H1 (cell line): ENCODE data around the gene NEGR1. TPM values are rescaled to one million over a fixed set of nuclear protein-coding genes. Genes with fewer than 3 reads are reported as not detected.

ENCODE experiments used
- BACH1 ChIP-seq: IDR thresholded peaks from 2 replicates; pipeline ENCODE4 v1.6.1; 2012; ENCODE audit warnings: low read length, improper control_type of control experiment
- BRCA1 ChIP-seq: IDR thresholded peaks from 2 replicates; pipeline ENCODE4 v1.6.1; 2012; ENCODE audit warnings: low read depth, low read length, improper control_type of control experiment
- CHD2 ChIP-seq: IDR thresholded peaks from 2 replicates; pipeline ENCODE4 v1.6.1; 2012; ENCODE audit warnings: low read length, improper control_type of control experiment
- EGR1 ChIP-seq: IDR thresholded peaks from 2 replicates; pipeline ENCODE4 v1.6.1; 2011; ENCODE audit warnings: low read depth, low read length, borderline replicate concordance
- EP300 ChIP-seq, 2 experiments: IDR thresholded peaks; 1 replicate in 1 of 2; 2 replicates in 1 of 2; pipeline ENCODE4 v1.6.1; 2011 to 2012; ENCODE audit warnings: low read depth in 2 of 2, low read length in 2 of 2, mild to moderate bottlenecking in 2 of 2, borderline replicate concordance in 1 of 2, inconsistent platforms in 1 of 2, moderate library complexity in 1 of 2
- KDM4A ChIP-seq: IDR thresholded peaks from one replicate; pipeline ENCODE4 v1.7.1; 2012; ENCODE audit warnings: low read depth, mild to moderate bottlenecking, moderate library complexity, low read length, inconsistent platforms; ENCODE audit not compliant: severe bottlenecking
- RBBP5 ChIP-seq: IDR thresholded peaks from 2 replicates; pipeline ENCODE4 v1.7.1; 2012; ENCODE audit warnings: low read depth, mild to moderate bottlenecking, inconsistent platforms, low read length, moderate library complexity, borderline replicate concordance
- RNF2 ChIP-seq: fragments of 200-900, 300-1000 bp; sonication (generic); IDR thresholded peaks from 2 replicates; pipeline ENCODE4 v1.7.1; 2016; ENCODE audit warnings: borderline replicate concordance, low read depth, mild to moderate bottlenecking, antibody characterized with exemption, low read length; ENCODE audit not compliant: poor library complexity, severe bottlenecking; ENCODE audit errors: missing control alignments
- SIRT6 ChIP-seq: IDR thresholded peaks from one replicate; pipeline ENCODE4 v1.7.1; 2012; ENCODE audit warnings: low read length, inconsistent platforms
- SIX5 ChIP-seq: IDR thresholded peaks from 2 replicates; pipeline ENCODE4 v1.6.1; 2011; ENCODE audit warnings: mild to moderate bottlenecking, low read depth, low read length
- TAF7 ChIP-seq: optimal IDR thresholded peaks from 2 replicates; pipeline ENCODE3; 2011; ENCODE audit warnings: low read depth, mild to moderate bottlenecking, inconsistent platforms, low read length, moderate library complexity, borderline replicate concordance
- polyA plus RNA-seq, 7 experiments: library from polyadenylated mRNA; depleted of rRNA in 3 of 7; stranded (reverse) in 5 of 7; unstranded in 2 of 7; fragments of >200 nt in 5 of 7; fragments of 200-250 nt in 2 of 7; gene quantifications; 1 replicate in 5 of 7; 2 replicates in 1 of 7; 4 replicates in 1 of 7; pipeline versions ENCODE4 v1.2.1 to v1.2.3, GENCODE V29; 2011 to 2013; ENCODE audit warnings: missing spikeins in 2 of 7, mixed read lengths in 2 of 7
- total RNA-seq: library from RNA; stranded (reverse); fragmentation: NEBNext Ultra II Directional; extraction: Animal tissue kit (Norgen Biotek cat#: 25700); gene quantifications from 2 replicates; pipeline ENCODE4 v1.2.1, GENCODE V29; 2021
- TF ChIP-seq, protein P1 (sequence below): fragments of 300-600 bp; sonication (generic); IDR thresholded peaks from 2 replicates; pipeline ENCODE4 v1.7.1; 2012; ENCODE audit warnings: low read length, moderate library complexity, mild to moderate bottlenecking, inconsistent platforms; ENCODE audit not compliant: insufficient replicate concordance

The NEGR1 gene
- total and polyA plus RNA-seq, 2 of the 8 experiments (the other 6 are each of a cell fraction or from before 2014, with no cell fraction given), result 0.71 to 1.3 TPM

DNA sequence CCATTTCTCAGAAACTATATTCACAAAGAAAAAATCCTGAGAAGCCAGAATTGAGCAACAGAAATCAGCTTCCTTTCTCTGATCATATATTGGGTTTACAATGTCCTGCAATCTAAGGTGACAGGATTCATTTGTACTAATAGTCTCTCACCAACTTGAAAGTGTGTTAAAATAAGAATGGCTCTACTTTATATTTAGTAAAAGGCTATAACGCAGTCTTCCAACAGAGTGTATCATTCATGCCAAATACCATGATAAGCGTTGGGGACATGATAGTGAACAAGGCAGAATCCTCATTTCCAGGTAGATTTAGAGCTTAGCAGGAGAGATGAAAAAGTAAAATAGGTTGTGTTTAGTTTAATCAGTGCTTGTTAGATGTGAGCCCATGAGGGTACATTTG lies 682.3 kb downstream of the NEGR1 start (continued):
- TF ChIP-seq, protein P1, sequence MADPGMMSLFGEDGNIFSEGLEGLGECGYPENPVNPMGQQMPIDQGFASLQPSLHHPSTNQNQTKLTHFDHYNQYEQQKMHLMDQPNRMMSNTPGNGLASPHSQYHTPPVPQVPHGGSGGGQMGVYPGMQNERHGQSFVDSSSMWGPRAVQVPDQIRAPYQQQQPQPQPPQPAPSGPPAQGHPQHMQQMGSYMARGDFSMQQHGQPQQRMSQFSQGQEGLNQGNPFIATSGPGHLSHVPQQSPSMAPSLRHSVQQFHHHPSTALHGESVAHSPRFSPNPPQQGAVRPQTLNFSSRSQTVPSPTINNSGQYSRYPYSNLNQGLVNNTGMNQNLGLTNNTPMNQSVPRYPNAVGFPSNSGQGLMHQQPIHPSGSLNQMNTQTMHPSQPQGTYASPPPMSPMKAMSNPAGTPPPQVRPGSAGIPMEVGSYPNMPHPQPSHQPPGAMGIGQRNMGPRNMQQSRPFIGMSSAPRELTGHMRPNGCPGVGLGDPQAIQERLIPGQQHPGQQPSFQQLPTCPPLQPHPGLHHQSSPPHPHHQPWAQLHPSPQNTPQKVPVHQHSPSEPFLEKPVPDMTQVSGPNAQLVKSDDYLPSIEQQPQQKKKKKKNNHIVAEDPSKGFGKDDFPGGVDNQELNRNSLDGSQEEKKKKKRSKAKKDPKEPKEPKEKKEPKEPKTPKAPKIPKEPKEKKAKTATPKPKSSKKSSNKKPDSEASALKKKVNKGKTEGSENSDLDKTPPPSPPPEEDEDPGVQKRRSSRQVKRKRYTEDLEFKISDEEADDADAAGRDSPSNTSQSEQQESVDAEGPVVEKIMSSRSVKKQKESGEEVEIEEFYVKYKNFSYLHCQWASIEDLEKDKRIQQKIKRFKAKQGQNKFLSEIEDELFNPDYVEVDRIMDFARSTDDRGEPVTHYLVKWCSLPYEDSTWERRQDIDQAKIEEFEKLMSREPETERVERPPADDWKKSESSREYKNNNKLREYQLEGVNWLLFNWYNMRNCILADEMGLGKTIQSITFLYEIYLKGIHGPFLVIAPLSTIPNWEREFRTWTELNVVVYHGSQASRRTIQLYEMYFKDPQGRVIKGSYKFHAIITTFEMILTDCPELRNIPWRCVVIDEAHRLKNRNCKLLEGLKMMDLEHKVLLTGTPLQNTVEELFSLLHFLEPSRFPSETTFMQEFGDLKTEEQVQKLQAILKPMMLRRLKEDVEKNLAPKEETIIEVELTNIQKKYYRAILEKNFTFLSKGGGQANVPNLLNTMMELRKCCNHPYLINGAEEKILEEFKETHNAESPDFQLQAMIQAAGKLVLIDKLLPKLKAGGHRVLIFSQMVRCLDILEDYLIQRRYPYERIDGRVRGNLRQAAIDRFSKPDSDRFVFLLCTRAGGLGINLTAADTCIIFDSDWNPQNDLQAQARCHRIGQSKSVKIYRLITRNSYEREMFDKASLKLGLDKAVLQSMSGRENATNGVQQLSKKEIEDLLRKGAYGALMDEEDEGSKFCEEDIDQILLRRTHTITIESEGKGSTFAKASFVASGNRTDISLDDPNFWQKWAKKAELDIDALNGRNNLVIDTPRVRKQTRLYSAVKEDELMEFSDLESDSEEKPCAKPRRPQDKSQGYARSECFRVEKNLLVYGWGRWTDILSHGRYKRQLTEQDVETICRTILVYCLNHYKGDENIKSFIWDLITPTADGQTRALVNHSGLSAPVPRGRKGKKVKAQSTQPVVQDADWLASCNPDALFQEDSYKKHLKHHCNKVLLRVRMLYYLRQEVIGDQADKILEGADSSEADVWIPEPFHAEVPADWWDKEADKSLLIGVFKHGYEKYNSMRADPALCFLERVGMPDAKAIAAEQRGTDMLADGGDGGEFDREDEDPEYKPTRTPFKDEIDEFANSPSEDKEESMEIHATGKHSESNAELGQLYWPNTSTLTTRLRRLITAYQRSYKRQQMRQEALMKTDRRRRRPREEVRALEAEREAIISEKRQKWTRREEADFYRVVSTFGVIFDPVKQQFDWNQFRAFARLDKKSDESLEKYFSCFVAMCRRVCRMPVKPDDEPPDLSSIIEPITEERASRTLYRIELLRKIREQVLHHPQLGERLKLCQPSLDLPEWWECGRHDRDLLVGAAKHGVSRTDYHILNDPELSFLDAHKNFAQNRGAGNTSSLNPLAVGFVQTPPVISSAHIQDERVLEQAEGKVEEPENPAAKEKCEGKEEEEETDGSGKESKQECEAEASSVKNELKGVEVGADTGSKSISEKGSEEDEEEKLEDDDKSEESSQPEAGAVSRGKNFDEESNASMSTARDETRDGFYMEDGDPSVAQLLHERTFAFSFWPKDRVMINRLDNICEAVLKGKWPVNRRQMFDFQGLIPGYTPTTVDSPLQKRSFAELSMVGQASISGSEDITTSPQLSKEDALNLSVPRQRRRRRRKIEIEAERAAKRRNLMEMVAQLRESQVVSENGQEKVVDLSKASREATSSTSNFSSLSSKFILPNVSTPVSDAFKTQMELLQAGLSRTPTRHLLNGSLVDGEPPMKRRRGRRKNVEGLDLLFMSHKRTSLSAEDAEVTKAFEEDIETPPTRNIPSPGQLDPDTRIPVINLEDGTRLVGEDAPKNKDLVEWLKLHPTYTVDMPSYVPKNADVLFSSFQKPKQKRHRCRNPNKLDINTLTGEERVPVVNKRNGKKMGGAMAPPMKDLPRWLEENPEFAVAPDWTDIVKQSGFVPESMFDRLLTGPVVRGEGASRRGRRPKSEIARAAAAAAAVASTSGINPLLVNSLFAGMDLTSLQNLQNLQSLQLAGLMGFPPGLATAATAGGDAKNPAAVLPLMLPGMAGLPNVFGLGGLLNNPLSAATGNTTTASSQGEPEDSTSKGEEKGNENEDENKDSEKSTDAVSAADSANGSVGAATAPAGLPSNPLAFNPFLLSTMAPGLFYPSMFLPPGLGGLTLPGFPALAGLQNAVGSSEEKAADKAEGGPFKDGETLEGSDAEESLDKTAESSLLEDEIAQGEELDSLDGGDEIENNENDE, result no peak
- TF ChIP-seq EP300 (IDR thresholded peaks at IDR 0.05; ENCODE audit: borderline replicate concordance in 1 of 2, low read depth in 2 of 2, low read length in 2 of 2) (no peak), TAF7 (no peak), RNF2 (no peak), SIRT6 (no peak), SIX5 (no peak), BRCA1 (no peak), BACH1 (no peak), RBBP5 (no peak), CHD2 (no peak), KDM4A (no peak), EGR1 (no peak)
